Astrocyte of the spinal cord (primary cell): Measurements from ENCODE around the gene SNRNP200.

Source experiments
- DNase-seq: peaks from one replicate; pipeline ENCODE4 v3.0.0; 2011; ENCODE audit warnings: low read depth, low spot score
- H3K4me3 ChIP-seq: 2 replicates; pipeline ENCODE4 v1.5.1; 2011; ENCODE audit warnings: low read depth, mild to moderate bottlenecking, low read length, moderate library complexity
- CTCF ChIP-seq: IDR thresholded peaks from 2 replicates; pipeline ENCODE4 v1.5.1; 2012; ENCODE audit warnings: low read depth, mild to moderate bottlenecking, low read length, inconsistent platforms
- in situ Hi-C: cut with HindIII; loops from 2 replicates; pipeline ENCODE4 v1.10.0; 2017; ENCODE audit warnings: low sequenced_read_pairs

Gene SNRNP200

GRCh38 chr2:96271995-96272394, 33.4 kb downstream of the SNRNP200 start:
- no peak for TF ChIP-seq CTCF
- in situ Hi-C loops, result no loop called here
- no peak for DNase-seq

GRCh38 chr2:96267159-96267971, 38.0 kb downstream of the SNRNP200 start:
- DNase-seq, result peak; percentile 38
- TF ChIP-seq CTCF, result peak; percentile 51
- H3K4me3 ChIP-seq, result peak overlapping the region; percentile 96
- in situ Hi-C loops, result no loop called here

More at GRCh38 chr2:96271995-96272394, 33.4 kb downstream of the SNRNP200 start:
- H3K4me3 ChIP-seq, result no peak overlapping the region

GRCh38 chr2:96265840-96266679, 39.3 kb downstream of the SNRNP200 start, which contains the start of the genes CIAO1 and TMEM127:
CIAO1 (plus strand) TSS chr2:96266225; CDS start chr2:96266351, 126 bp downstream.
TMEM127 (minus strand) TSS chr2:96265997; CDS start chr2:96265381, 616 bp downstream.
- H3K4me3 ChIP-seq, result peak within 1 kb of the TSS; percentile 96
- in situ Hi-C loops, result no loop called here
- TF ChIP-seq CTCF, result peak; percentile 41
- DNase-seq, result peak; percentile 98

- in situ Hi-C loops, result no loop called here
- no peak for TF ChIP-seq CTCF
- DNase-seq, result no peak
- peak overlapping the region; percentile 96 for H3K4me3 ChIP-seq
Observed at GRCh38 chr2:96265349-96265839, 40.0 kb downstream of the SNRNP200 start.

- peak; percentile 46 for DNase-seq
- peak; percentile 67 for TF ChIP-seq CTCF
- peak overlapping the region; percentile 96 for H3K4me3 ChIP-seq
- in situ Hi-C loops, result no loop called here
Observed at GRCh38 chr2:96264656-96265348, 40.5 kb downstream of the SNRNP200 start.

- TF ChIP-seq CTCF, result no peak
Observed at GRCh38 chr2:96264086-96264485, 41.3 kb downstream of the SNRNP200 start.

More at GRCh38 chr2:96264086-96264485, 41.3 kb downstream of the SNRNP200 start:
- H3K4me3 ChIP-seq, result no peak overlapping the region
- in situ Hi-C loops, result no loop called here
- no peak for DNase-seq
